Measurements from ENCODE around the gene CCDC30. TPM values are rescaled to one million over a fixed set of nuclear protein-coding genes. Genes with fewer than 3 reads are reported as not detected.
"Not testable (repeated sequence)": the region's sequence is repeated elsewhere in the genome, so short reads cannot be mapped to it uniquely, and the experiment has no call there.

Gene CCDC30
- total RNA-seq, 1 experiment from 2014 or later: 1.3 TPM

GRCh38 chr1:42490237-42490636 is 27.2 kb downstream of the CCDC30 start:
- ChIA-PET CTCF (no interaction called here), POLR2A (no interaction called here)
- BruUV-seq (replicated peaks): no TSS peak
- H3K27me3 ChIP-seq (ENCODE audit: control insufficient read depth, insufficient read depth, low read length): no peaks in the 10 kb centered on the region; the same call in 1 of the 2 replicates
- intact Hi-C loops (cut with micrococcal nuclease; ENCODE audit: unreplicated experiment) (no loop called here), in situ Hi-C loops (cut with HindIII; ENCODE audit: low pct_unique_long_range_greater_than_20kb, low sequenced_read_pairs) (no loop called here)
- no peaks in the 10 kb centered on the region for H3K4me1 ChIP-seq (ENCODE audit: control insufficient read depth, insufficient read depth, low read length)
- DNase-seq (ENCODE audit: low read depth, low spot score) (no peak), ATAC-seq (no peak)
- H3K4me3 ChIP-seq (ENCODE audit: low read depth in 2 of 2, low read length in 2 of 2): no peak overlapping the region
- TF ChIP-seq POLR2AphosphoS5 (IDR thresholded peaks at IDR 0.05; ENCODE audit: low read depth, low read length): no peak
- TF ChIP-seq SIN3A (IDR thresholded peaks at IDR 0.05; ENCODE audit: borderline replicate concordance, insufficient read depth, low read depth, low read length): no peak
- TF ChIP-seq, protein P1, sequence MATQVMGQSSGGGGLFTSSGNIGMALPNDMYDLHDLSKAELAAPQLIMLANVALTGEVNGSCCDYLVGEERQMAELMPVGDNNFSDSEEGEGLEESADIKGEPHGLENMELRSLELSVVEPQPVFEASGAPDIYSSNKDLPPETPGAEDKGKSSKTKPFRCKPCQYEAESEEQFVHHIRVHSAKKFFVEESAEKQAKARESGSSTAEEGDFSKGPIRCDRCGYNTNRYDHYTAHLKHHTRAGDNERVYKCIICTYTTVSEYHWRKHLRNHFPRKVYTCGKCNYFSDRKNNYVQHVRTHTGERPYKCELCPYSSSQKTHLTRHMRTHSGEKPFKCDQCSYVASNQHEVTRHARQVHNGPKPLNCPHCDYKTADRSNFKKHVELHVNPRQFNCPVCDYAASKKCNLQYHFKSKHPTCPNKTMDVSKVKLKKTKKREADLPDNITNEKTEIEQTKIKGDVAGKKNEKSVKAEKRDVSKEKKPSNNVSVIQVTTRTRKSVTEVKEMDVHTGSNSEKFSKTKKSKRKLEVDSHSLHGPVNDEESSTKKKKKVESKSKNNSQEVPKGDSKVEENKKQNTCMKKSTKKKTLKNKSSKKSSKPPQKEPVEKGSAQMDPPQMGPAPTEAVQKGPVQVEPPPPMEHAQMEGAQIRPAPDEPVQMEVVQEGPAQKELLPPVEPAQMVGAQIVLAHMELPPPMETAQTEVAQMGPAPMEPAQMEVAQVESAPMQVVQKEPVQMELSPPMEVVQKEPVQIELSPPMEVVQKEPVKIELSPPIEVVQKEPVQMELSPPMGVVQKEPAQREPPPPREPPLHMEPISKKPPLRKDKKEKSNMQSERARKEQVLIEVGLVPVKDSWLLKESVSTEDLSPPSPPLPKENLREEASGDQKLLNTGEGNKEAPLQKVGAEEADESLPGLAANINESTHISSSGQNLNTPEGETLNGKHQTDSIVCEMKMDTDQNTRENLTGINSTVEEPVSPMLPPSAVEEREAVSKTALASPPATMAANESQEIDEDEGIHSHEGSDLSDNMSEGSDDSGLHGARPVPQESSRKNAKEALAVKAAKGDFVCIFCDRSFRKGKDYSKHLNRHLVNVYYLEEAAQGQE (IDR thresholded peaks at IDR 0.05; ENCODE audit: insufficient read depth in 1 of 2, low read depth in 2 of 2, low read length in 1 of 2): no peak
- no peaks in the 10 kb centered on the region for H3K36me3 ChIP-seq (ENCODE audit: control insufficient read depth, insufficient read depth, low read length)
- no peak overlapping the region for H3K27ac ChIP-seq (ENCODE audit: low read length)
- no peaks in the 10 kb centered on the region for H3K9me3 ChIP-seq (ENCODE audit: control insufficient read depth, insufficient read depth, low read depth, low read length)

- peaks cover 32% of the 10 kb centered on the region for H3K9me3 ChIP-seq (ENCODE audit: control insufficient read depth, insufficient read depth, low read depth, low read length)
- H3K36me3 ChIP-seq (ENCODE audit: control insufficient read depth, insufficient read depth, low read length); H3K4me3 ChIP-seq (ENCODE audit: low read depth in 2 of 2, low read length in 2 of 2); CTCF ChIA-PET; BruUV-seq (replicated peaks); H3K4me1 ChIP-seq (ENCODE audit: control insufficient read depth, insufficient read depth, low read length); in situ Hi-C loops (cut with HindIII; ENCODE audit: low pct_unique_long_range_greater_than_20kb, low sequenced_read_pairs); intact Hi-C loops (cut with micrococcal nuclease; ENCODE audit: unreplicated experiment); POLR2A ChIA-PET; H3K27me3 ChIP-seq (ENCODE audit: control insufficient read depth, insufficient read depth, low read length); DNase-seq (ENCODE audit: low read depth, low spot score); H3K27ac ChIP-seq (ENCODE audit: low read length); ATAC-seq: not testable (repeated sequence)
These were observed 38.9 kb downstream of the CCDC30 start for GRCh38 chr1:42502031-42502430.

DNA sequence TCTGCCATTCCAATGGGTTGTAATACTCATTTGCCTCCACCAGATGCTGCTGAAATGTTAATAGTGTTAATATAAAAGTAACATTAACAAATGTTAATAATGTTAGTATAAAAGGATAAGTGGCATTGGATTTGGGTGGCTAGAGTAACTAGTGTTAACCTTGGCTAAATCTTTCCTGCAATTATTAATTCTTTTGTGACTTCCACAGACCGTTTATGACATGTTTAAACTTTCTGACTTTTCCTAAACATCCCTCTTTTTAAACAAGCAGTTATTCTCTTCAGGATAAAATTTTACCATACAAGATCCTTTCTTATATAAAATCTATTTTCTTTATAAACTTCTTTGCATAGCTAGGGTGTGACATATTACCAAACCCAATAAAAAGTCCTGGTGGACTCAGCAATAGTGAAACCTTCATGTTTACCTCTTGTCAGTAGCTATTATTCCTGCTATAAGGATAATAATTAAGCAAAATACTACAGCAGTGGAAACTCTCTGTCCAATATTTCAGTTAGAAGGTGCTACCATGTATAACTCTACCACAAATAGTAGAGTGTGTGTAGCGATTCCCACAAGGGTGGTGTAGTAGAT is 41.5 kb downstream of the CCDC30 start:
- Histone ChIP-seq H3K27me3 (ENCODE audit: control insufficient read depth, insufficient read depth, low read length) (no peaks in the 10 kb centered on the region), H3K36me3 (ENCODE audit: control insufficient read depth, insufficient read depth, low read length) (no peaks in the 10 kb centered on the region), H3K27ac (ENCODE audit: low read length) (no peak overlapping the region), H3K4me3 (ENCODE audit: low read depth in 2 of 2, low read length in 2 of 2) (no peak overlapping the region), H3K9me3 (ENCODE audit: control insufficient read depth, insufficient read depth, low read depth, low read length) (peaks cover 46% of the 10 kb centered on the region), H3K4me1 (ENCODE audit: control insufficient read depth, insufficient read depth, low read length) (no peaks in the 10 kb centered on the region)
- in situ Hi-C loops (cut with HindIII; ENCODE audit: low pct_unique_long_range_greater_than_20kb, low sequenced_read_pairs) (no loop called here), intact Hi-C loops (cut with micrococcal nuclease; ENCODE audit: unreplicated experiment) (no loop called here)
- no TSS peak for BruUV-seq (replicated peaks)
- ChIA-PET CTCF (no interaction called here), POLR2A (no interaction called here)
- ATAC-seq (no peak), DNase-seq (ENCODE audit: low read depth, low spot score) (no peak)
- TF ChIP-seq, protein P1 (IDR thresholded peaks at IDR 0.05; ENCODE audit: insufficient read depth in 1 of 2, low read depth in 2 of 2, low read length in 1 of 2): no peak
- no peak for TF ChIP-seq TCF7L2 (IDR thresholded peaks at IDR 0.05; ENCODE audit: low read depth, low read length)
- TF ChIP-seq POLR2AphosphoS5 (IDR thresholded peaks at IDR 0.05; ENCODE audit: low read depth, low read length): no peak
- TF ChIP-seq, protein P2, sequence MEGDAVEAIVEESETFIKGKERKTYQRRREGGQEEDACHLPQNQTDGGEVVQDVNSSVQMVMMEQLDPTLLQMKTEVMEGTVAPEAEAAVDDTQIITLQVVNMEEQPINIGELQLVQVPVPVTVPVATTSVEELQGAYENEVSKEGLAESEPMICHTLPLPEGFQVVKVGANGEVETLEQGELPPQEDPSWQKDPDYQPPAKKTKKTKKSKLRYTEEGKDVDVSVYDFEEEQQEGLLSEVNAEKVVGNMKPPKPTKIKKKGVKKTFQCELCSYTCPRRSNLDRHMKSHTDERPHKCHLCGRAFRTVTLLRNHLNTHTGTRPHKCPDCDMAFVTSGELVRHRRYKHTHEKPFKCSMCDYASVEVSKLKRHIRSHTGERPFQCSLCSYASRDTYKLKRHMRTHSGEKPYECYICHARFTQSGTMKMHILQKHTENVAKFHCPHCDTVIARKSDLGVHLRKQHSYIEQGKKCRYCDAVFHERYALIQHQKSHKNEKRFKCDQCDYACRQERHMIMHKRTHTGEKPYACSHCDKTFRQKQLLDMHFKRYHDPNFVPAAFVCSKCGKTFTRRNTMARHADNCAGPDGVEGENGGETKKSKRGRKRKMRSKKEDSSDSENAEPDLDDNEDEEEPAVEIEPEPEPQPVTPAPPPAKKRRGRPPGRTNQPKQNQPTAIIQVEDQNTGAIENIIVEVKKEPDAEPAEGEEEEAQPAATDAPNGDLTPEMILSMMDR (IDR thresholded peaks at IDR 0.05): no peak
- TF ChIP-seq SIN3A (IDR thresholded peaks at IDR 0.05; ENCODE audit: borderline replicate concordance, insufficient read depth, low read depth, low read length): no peak

Data from Panc1 (cell line).